Activated T-cell treated with anti-CD3 and anti-CD28 coated beads, Interleukin-2, amount 50 U/mL, for 1 hour (primary cell): ENCODE data around the gene POMZP3.
"Not testable (repeated sequence)": the region's sequence is repeated elsewhere in the genome, so short reads cannot be mapped to it uniquely, and the experiment has no call there.

Experiments
- DNase-seq: peaks from one replicate; pipeline ENCODE4 v3.0.0-alpha.2; 2020

The POMZP3 gene

DNA sequence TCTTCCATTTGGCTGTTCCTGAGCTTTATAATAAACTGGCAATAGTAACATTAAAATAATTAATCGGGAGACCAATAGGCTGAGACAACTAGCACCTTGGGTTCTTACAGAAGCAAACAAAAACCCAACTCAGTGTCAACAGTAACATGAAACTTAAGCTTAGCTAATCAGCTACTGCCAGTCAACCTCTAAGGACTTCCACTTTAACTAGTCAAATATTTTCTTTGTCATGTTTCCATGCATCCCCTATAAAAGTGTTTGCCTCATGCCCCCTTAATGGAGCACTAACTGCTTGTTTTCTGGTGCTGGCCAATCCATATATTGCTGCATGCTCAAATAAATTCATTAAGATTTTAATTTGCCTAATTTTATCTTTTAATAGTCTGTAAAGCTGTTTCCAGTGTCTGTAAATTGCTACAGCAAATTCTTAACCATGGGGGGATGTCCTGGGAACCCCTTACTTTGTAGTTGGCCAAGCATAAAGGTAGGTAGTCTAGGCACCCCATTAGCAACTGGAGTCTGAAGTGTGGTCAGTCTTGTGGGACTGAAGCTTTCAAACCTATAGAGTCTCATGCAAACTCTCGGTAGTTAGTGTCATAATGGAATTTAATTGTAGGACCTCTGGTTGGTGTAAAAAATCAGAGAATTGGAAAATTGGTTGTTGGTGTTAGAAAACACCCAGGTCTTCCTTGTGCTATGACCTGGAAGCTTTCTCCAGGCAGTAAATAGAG lies 40.3 kb downstream of the POMZP3 start:
- DNase-seq: not testable (repeated sequence)

- DNase-seq: not testable (repeated sequence)
Measured at GRCh38 chr7:76583636-76584281, 43.3 kb downstream of the POMZP3 start.

- DNase-seq: not testable (repeated sequence)
Measured at GRCh38 chr7:76582848-76583631, 44.0 kb downstream of the POMZP3 start.

DNA sequence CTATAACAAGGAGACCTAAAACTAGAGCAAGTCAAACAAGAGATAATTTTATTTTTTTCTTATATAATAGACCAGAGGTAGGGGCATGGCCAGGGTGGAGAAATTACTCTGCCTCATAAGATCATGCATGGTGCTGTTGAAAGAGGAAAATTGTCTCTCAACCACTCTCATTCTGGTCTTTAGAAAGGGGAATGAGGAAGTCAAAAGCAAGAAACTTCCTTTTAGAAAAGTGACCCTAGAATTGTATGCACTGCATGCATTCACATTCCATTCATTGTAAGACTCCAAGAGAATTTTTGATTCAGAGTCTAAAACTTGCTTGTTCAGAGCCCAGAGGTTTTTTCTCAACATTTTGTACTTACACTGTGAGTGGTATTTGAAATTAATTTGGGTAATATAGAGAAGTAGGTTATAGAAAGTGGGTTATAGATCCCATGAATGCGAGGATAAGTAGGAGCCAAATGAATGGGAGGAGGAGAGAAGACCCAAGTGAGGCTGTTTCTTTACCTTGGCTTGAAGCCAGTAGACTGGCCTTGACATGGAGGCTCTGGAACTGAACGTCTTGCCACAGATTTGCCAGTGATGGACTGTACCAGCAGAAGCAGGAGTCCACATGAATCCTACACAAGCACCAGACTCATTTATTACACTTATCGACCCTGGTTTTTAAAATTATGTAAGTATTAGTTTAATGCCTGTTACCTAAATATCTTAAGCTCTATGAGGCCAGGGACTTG lies 51.0 kb downstream of the POMZP3 start:
- DNase-seq: not testable (repeated sequence)

- not testable (repeated sequence) for DNase-seq
Measured at GRCh38 chr7:76575431-76575830, 51.6 kb downstream of the POMZP3 start.

GRCh38 chr7:76572296-76572695 lies 54.8 kb downstream of the POMZP3 start:
- DNase-seq: not testable (repeated sequence)

- DNase-seq: not testable (repeated sequence)
Measured at GRCh38 chr7:76570324-76570775, 56.7 kb downstream of the POMZP3 start.

- not testable (repeated sequence) for DNase-seq
Measured at GRCh38 chr7:76568742-76569141, 58.3 kb downstream of the POMZP3 start.

DNA sequence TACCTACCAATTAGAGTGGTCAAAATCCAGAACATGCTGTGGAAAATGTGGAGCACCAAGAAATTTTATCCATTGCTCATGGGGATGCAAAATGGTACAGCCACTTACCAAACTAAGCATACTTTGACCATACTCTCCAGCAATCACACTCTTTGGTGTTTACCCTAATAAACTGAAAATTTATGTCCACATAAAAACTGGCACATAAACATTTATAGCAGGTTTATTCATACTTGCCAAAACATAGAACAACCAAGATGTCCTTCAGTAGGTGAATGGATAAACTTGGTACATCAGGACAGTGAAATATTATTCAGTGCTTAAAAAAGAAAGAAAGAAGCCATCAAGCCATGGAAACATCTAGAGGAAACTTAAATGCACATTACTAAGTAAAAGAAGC lies 59.3 kb downstream of the POMZP3 start:
- DNase-seq: not testable (repeated sequence)

DNA sequence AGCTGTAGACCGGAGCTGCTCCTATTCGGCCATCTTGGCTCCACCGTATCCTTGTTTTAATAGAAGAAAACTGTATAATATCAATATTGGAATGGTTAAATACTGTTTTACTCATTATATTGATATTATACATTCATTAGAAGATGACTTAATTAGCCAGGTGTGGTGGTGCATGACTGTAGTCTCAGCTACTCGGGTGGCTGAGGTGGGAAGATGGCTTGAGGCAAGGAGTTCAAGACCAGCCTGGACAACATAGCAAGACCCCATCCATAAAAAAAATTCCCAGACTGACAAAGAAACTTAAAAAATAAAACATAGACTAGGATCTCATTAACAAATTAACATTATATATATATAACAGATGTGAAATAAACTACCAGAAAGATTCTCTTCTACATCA lies 59.8 kb downstream of the POMZP3 start:
- not testable (repeated sequence) for DNase-seq

DNA sequence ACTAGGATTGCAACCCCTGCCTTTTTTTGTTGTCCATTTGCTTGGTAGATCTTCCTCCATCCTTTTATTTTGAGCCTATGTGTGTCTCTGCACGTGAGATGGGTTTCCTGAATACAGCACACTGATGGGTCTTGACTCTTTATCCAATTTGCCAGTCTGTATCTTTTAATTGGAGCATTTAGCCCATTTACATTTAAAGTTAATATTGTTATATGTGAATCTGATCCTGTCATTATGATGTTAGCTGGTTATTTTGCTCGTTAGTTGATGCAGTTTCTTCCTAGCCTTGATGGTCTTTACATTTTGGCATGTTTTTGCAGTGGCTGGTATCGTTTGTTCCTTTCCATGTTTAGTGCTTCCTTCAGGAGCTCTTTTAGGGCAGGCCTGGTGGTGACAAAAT lies 62.1 kb downstream of the POMZP3 start:
- DNase-seq: not testable (repeated sequence)

GRCh38 chr7:76561342-76561741 lies 65.7 kb downstream of the POMZP3 start:
- not testable (repeated sequence) for DNase-seq

DNA sequence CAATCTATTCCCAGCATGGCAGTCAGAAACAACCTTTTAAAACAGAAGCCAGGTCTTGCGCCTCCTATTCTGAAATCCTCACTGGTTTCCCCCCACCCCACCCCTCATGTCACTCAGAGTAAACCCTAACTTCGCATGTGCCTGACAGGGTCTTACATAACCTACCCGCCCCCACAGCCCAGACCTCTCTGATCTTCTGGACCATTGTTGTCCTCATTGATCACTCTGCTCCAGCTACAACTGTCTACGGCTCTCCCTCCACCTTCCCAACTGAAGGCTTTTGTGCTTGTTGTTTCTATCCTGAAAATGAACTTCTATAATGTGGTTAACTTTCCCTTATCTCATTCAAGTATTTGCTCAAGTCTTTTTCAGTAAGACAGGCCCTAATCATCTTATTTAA lies 66.9 kb downstream of the POMZP3 start:
- DNase-seq: not testable (repeated sequence)
